ENCODE data around the gene RAB40B. TPM values are rescaled to one million over a fixed set of nuclear protein-coding genes. Genes with fewer than 3 reads are reported as not detected.

RAB40B gene
- polyA plus RNA-seq, 1 donor (not counting 4 experiments of a cell fraction or from before 2014, with no cell fraction given), result 10.6 TPM

- Histone ChIP-seq H3K9me1 (ENCODE audit: control insufficient read depth, extremely low read depth, insufficient read depth, low read length) (no peaks in the 10 kb centered on the region), H3K4me3 (ENCODE audit: control insufficient read depth in 2 of 3, extremely low read depth in 1 of 3, insufficient read depth in 2 of 3, low read depth in 1 of 3, low read length in 3 of 3) (peak within 1 kb of the TSS; percentile 42 to 51 (median 48)), H3K27me3 (ENCODE audit: control insufficient read depth, extremely low read depth, insufficient read depth, low read length) (no peaks in the 10 kb centered on the region), H4K20me1 (ENCODE audit: control insufficient read depth, extremely low read depth, insufficient read depth, low read length) (no peaks in the 10 kb centered on the region), H3K9me3 (ENCODE audit: control insufficient read depth, low read depth, low read length) (peaks cover 2% of the 10 kb centered on the region), H3K9ac (ENCODE audit: control insufficient read depth, extremely low read depth, insufficient read depth, low read length) (peak within 1 kb of the TSS; percentile 41), H3K4me1 (ENCODE audit: control insufficient read depth, extremely low read depth, insufficient read depth, low read length) (peaks cover 2% of the 10 kb centered on the region), H3K4me2 (ENCODE audit: control insufficient read depth, extremely low read depth, insufficient read depth, low read depth, low read length) (peak within 1 kb of the TSS; percentile 64), H3K79me2 (ENCODE audit: control insufficient read depth, insufficient read depth, low read length) (no peaks in the 10 kb centered on the region), H3K36me3 (ENCODE audit: control insufficient read depth in 2 of 2, extremely low read depth in 1 of 2, insufficient read depth in 2 of 2, low read length in 2 of 2) (peaks cover 0 to 4% of the 10 kb centered on the region in 2 experiments), H2AFZ (ENCODE audit: control insufficient read depth, low read length) (peak within 1 kb of the TSS; percentile 69), H3K27ac (ENCODE audit: control insufficient read depth, insufficient read depth, low read length) (no peak within 1 kb of the TSS)
- TF ChIP-seq CTCF (optimal IDR thresholded peaks at IDR 0.05 in 1 of 3, IDR thresholded peaks at IDR 0.05 in 1 of 3, conservative IDR thresholded peaks at IDR 0.05 in 1 of 3; ENCODE audit: extremely low read depth in 1 of 3, insufficient read depth in 2 of 3, low read length in 3 of 3) (no peak), EZH2 (IDR thresholded peaks at IDR 0.05; ENCODE audit: low read length) (no peak)
- FAIRE-seq (no peak), DNase-seq (ENCODE audit: low read depth, low spot score) (no peak)
- dilution Hi-C loops (cut with MboI; ENCODE audit: extremely low pct_ligation_motif_present, low sequenced_read_pairs), result no loop called here
Observed at GRCh38 chr17:82734987-82735866, 36.7 kb upstream of the RAB40B start, which contains the start of gene FN3K. Gene FN3K, plus strand, starts transcription at chr17:82735615. Its CDS starts 22 bp downstream, at chr17:82735637.

- H3K36me3 ChIP-seq (ENCODE audit: control insufficient read depth in 2 of 2, extremely low read depth in 1 of 2, insufficient read depth in 2 of 2, low read length in 2 of 2), result peaks cover 0 to 5% of the 10 kb centered on the region in 2 experiments
- no peaks in the 10 kb centered on the region for H3K27me3 ChIP-seq (ENCODE audit: control insufficient read depth, extremely low read depth, insufficient read depth, low read length)
- no peak overlapping the region for H3K9ac ChIP-seq (ENCODE audit: control insufficient read depth, extremely low read depth, insufficient read depth, low read length)
- no peak overlapping the region for H3K4me3 ChIP-seq (ENCODE audit: control insufficient read depth in 2 of 3, extremely low read depth in 1 of 3, insufficient read depth in 2 of 3, low read depth in 1 of 3, low read length in 3 of 3)
- H2AFZ ChIP-seq (ENCODE audit: control insufficient read depth, low read length), result no peak overlapping the region
- H3K27ac ChIP-seq (ENCODE audit: control insufficient read depth, insufficient read depth, low read length), result no peak overlapping the region
- no peak overlapping the region for H3K4me2 ChIP-seq (ENCODE audit: control insufficient read depth, extremely low read depth, insufficient read depth, low read depth, low read length)
- dilution Hi-C loops (cut with MboI; ENCODE audit: extremely low pct_ligation_motif_present, low sequenced_read_pairs), result no loop called here
- TF ChIP-seq CTCF (optimal IDR thresholded peaks at IDR 0.05 in 1 of 3, IDR thresholded peaks at IDR 0.05 in 1 of 3, conservative IDR thresholded peaks at IDR 0.05 in 1 of 3; ENCODE audit: extremely low read depth in 1 of 3, insufficient read depth in 2 of 3, low read length in 3 of 3), result no peak
- TF ChIP-seq EZH2 (IDR thresholded peaks at IDR 0.05; ENCODE audit: low read length), result no peak
- H3K79me2 ChIP-seq (ENCODE audit: control insufficient read depth, insufficient read depth, low read length), result no peaks in the 10 kb centered on the region
- no peaks in the 10 kb centered on the region for H4K20me1 ChIP-seq (ENCODE audit: control insufficient read depth, extremely low read depth, insufficient read depth, low read length)
- H3K9me3 ChIP-seq (ENCODE audit: control insufficient read depth, low read depth, low read length), result peaks cover 2% of the 10 kb centered on the region
- peaks cover 2% of the 10 kb centered on the region for H3K4me1 ChIP-seq (ENCODE audit: control insufficient read depth, extremely low read depth, insufficient read depth, low read length)
- no peak for DNase-seq (ENCODE audit: low read depth, low spot score)
- no peaks in the 10 kb centered on the region for H3K9me1 ChIP-seq (ENCODE audit: control insufficient read depth, extremely low read depth, insufficient read depth, low read length)
- no peak for FAIRE-seq
Observed at GRCh38 chr17:82732118-82732743, 33.7 kb upstream of the RAB40B start.
